Mesendoderm (in vitro differentiated cells): ENCODE results near the gene SHROOM3.

Experiments
- DNase-seq: peaks from one replicate; pipeline ENCODE4 v3.0.0; 2013
- H2AK5ac ChIP-seq: 2 replicates; pipeline ENCODE4 v1.6.1; 2013; ENCODE audit warnings: low read length, inconsistent platforms
- H2BK120ac ChIP-seq: 2 replicates; pipeline ENCODE4 v1.6.1; 2013; ENCODE audit warnings: low read depth, mild to moderate bottlenecking, low read length, moderate library complexity, mixed read lengths
- H2BK15ac ChIP-seq: replicated peaks from 2 replicates; pipeline ENCODE4 v1.6.1; 2013; ENCODE audit warnings: low read depth, mild to moderate bottlenecking, moderate library complexity
- H2BK5ac ChIP-seq: 2 replicates; pipeline ENCODE4 v1.6.1; 2013; ENCODE audit warnings: low read length, inconsistent platforms
- H3K18ac ChIP-seq: 2 replicates; pipeline ENCODE4 v1.6.1; 2013; ENCODE audit warnings: mild to moderate bottlenecking, low read length, mixed read lengths
- H3K23ac ChIP-seq: one replicate; pipeline ENCODE4 v1.6.1; 2013; ENCODE audit warnings: low read length
- H3K27ac ChIP-seq: 2 replicates; pipeline ENCODE4 v1.5.1; 2013; ENCODE audit warnings: low read depth, mild to moderate bottlenecking, inconsistent platforms, low read length, moderate library complexity
- H3K27me3 ChIP-seq: 2 replicates; pipeline ENCODE4 v1.6.1; 2013; ENCODE audit warnings: low read length, control low read depth, mild to moderate bottlenecking, inconsistent platforms; ENCODE audit not compliant: insufficient read depth, poor library complexity
- H3K36me3 ChIP-seq: 2 replicates; pipeline ENCODE4 v1.6.1; 2013; ENCODE audit warnings: low read length, inconsistent platforms; ENCODE audit not compliant: control insufficient read depth, insufficient read depth
- H3K4ac ChIP-seq: one replicate; pipeline ENCODE4 v1.6.1; 2013; ENCODE audit warnings: low read depth, mild to moderate bottlenecking, low read length, moderate library complexity
- H3K4me1 ChIP-seq: 2 replicates; pipeline ENCODE4 v1.6.1; 2013; ENCODE audit warnings: low read depth, low read length, inconsistent platforms; ENCODE audit not compliant: control insufficient read depth
- H3K4me2 ChIP-seq: 2 replicates; pipeline ENCODE4 v1.6.1; 2013; ENCODE audit warnings: low read length
- H3K4me3 ChIP-seq: 2 replicates; pipeline ENCODE4 v1.5.1; 2013; ENCODE audit warnings: mild to moderate bottlenecking, low read length
- H3K56ac ChIP-seq: one replicate; pipeline ENCODE4 v1.6.1; 2013; ENCODE audit warnings: low read length
- H3K79me1 ChIP-seq: 2 replicates; pipeline ENCODE4 v1.6.1; 2013; ENCODE audit warnings: low read length, inconsistent platforms
- H3K79me2 ChIP-seq: 2 replicates; pipeline ENCODE4 v1.6.1; 2013; ENCODE audit warnings: mild to moderate bottlenecking, low read length; ENCODE audit not compliant: control insufficient read depth, insufficient read depth
- H3K9ac ChIP-seq: 2 replicates; pipeline ENCODE4 v1.6.1; 2013; ENCODE audit warnings: low read length, inconsistent platforms
- H4K5ac ChIP-seq: one replicate; pipeline ENCODE4 v1.6.1; 2013; ENCODE audit warnings: low read length
- H4K8ac ChIP-seq: one replicate; pipeline ENCODE4 v1.6.1; 2013; ENCODE audit warnings: low read depth, mild to moderate bottlenecking, control low read depth, low read length, moderate library complexity
- WGBS: extraction: QIAGEN DNeasy Blood & Tissue Kit; methylation state at CpG from one replicate; pipeline ENCODE4 v1.1.7; 2013; ENCODE audit warnings: low lambda C conversion rate, missing lambda C conversion rate; ENCODE audit not compliant: insufficient coverage; ENCODE audit errors: extremely low coverage; 5-methylcytosine and 5-hydroxymethylcytosine counted together

The SHROOM3 gene

DNA sequence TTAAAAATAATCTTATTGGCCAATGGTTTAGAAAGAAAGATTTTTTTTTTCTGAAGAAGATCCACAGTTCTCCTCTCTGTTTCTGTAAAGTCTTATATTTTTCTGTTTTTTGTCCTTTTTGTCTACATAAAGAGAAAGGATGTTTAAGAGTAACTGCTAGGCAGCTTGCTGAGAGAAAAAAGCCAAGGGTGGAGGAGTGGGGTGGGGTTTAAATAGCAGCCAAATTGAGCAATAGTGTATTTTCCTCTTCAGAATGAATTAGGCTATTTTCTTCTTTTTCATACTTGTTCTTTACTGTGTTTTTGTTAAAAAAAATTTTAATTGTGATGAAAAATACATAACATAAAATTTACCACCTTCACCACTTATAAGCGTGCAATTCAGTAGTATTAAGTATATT is 238.3 kb downstream of the SHROOM3 start:
- H3K4me2 ChIP-seq: no peak overlapping the region
- DNase-seq: no peak

GRCh38 chr4:76674983-76675382 is 240.0 kb downstream of the SHROOM3 start:
- Histone ChIP-seq H3K4ac (no peak overlapping the region), H3K27ac (no peak overlapping the region)

More for the DNA sequence above, 238.3 kb downstream of the SHROOM3 start:
- Histone ChIP-seq H3K23ac (no peak overlapping the region), H3K4me3 (no peak overlapping the region), H2AK5ac (no peak overlapping the region), H4K5ac (no peak overlapping the region), H3K4ac (no peak overlapping the region), H3K9ac (no peak overlapping the region), H3K79me1 (no peaks in the 10 kb centered on the region), H2BK15ac (no peak overlapping the region), H2BK120ac (no peak overlapping the region), H3K18ac (no peak overlapping the region), H3K4me1 (no peaks in the 10 kb centered on the region), H4K8ac (no peak overlapping the region), H3K79me2 (no peaks in the 10 kb centered on the region), H3K27me3 (no peaks in the 10 kb centered on the region), H3K56ac (no peak overlapping the region), H2BK5ac (no peak overlapping the region), H3K27ac (no peak overlapping the region), H3K36me3 (no peaks in the 10 kb centered on the region)
- no CpG with 5 or more reads among the region's 1 CpG for WGBS

GRCh38 chr4:76677571-76678326 is 242.7 kb downstream of the SHROOM3 start:
- no CpG with 5 or more reads among the region's 7 CpGs for whole genome bisulfite sequencing

More at GRCh38 chr4:76674983-76675382, 240.0 kb downstream of the SHROOM3 start:
- Histone ChIP-seq H3K27me3 (no peaks in the 10 kb centered on the region), H2BK120ac (no peak overlapping the region), H3K36me3 (no peaks in the 10 kb centered on the region), H3K56ac (no peak overlapping the region), H4K8ac (no peak overlapping the region), H3K18ac (no peak overlapping the region), H2BK5ac (no peak overlapping the region), H3K4me2 (no peak overlapping the region), H3K79me2 (no peaks in the 10 kb centered on the region), H3K9ac (no peak overlapping the region), H2BK15ac (no peak overlapping the region), H4K5ac (no peak overlapping the region), H3K4me1 (no peaks in the 10 kb centered on the region), H3K4me3 (no peak overlapping the region), H2AK5ac (no peak overlapping the region), H3K79me1 (no peaks in the 10 kb centered on the region), H3K23ac (no peak overlapping the region)
- no CpG with 5 or more reads among the region's 3 CpGs for WGBS
- no peak for DNase-seq

DNA sequence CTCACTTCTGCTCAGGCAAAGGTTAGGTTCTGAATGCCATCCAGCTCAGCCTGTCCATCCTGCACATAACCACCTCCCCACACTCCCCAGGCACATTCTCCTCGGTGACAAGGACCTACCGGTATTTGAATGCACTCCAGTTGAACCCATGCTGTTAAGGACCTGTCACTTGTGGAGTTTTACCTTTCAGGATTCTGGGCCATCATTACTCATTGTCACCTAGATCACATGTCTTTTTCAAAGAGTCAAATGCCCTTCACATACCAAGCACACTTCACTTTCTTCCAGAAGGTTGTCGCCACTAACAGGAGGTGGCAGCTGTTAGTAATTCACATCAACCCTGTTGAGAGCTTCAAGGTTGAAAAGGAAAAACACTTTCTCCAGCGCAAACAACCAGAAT is 244.7 kb downstream of the SHROOM3 start:
- no peak overlapping the region for H4K8ac ChIP-seq
- no peak overlapping the region for H3K23ac ChIP-seq
- H3K18ac ChIP-seq: no peak overlapping the region
- no peak overlapping the region for H3K4me2 ChIP-seq
- no peak overlapping the region for H3K27ac ChIP-seq
- no peak overlapping the region for H3K4ac ChIP-seq
- H3K36me3 ChIP-seq: no peaks in the 10 kb centered on the region
- DNase-seq: peak; percentile 72
- H2BK15ac ChIP-seq: no peak overlapping the region
- no peak overlapping the region for H4K5ac ChIP-seq
- no peak overlapping the region for H3K56ac ChIP-seq
- no peaks in the 10 kb centered on the region for H3K79me2 ChIP-seq
- H3K4me3 ChIP-seq: no peak overlapping the region
- H2AK5ac ChIP-seq: no peak overlapping the region
- H3K9ac ChIP-seq: no peak overlapping the region
- no peaks in the 10 kb centered on the region for H3K4me1 ChIP-seq
- no peaks in the 10 kb centered on the region for H3K27me3 ChIP-seq
- no peaks in the 10 kb centered on the region for H3K79me1 ChIP-seq
- WGBS: no CpG with 5 or more reads among the region's 4 CpGs
- H2BK5ac ChIP-seq: no peak overlapping the region
- H2BK120ac ChIP-seq: no peak overlapping the region

More at GRCh38 chr4:76677571-76678326, 242.7 kb downstream of the SHROOM3 start:
- no peak overlapping the region for H3K4me2 ChIP-seq
- no peaks in the 10 kb centered on the region for H3K27me3 ChIP-seq
- no peaks in the 10 kb centered on the region for H3K79me2 ChIP-seq
- H3K27ac ChIP-seq: no peak overlapping the region
- no peak overlapping the region for H2BK5ac ChIP-seq
- no peak overlapping the region for H3K18ac ChIP-seq
- no peak overlapping the region for H3K56ac ChIP-seq
- no peak overlapping the region for H2AK5ac ChIP-seq
- no peak overlapping the region for H2BK120ac ChIP-seq
- no peak overlapping the region for H3K9ac ChIP-seq
- H4K5ac ChIP-seq: no peak overlapping the region
- H3K36me3 ChIP-seq: no peaks in the 10 kb centered on the region
- H3K79me1 ChIP-seq: no peaks in the 10 kb centered on the region
- H3K23ac ChIP-seq: no peak overlapping the region
- H3K4ac ChIP-seq: no peak overlapping the region
- H4K8ac ChIP-seq: no peak overlapping the region
- H3K4me3 ChIP-seq: no peak overlapping the region
- no peaks in the 10 kb centered on the region for H3K4me1 ChIP-seq
- DNase-seq: no peak
- no peak overlapping the region for H2BK15ac ChIP-seq

GRCh38 chr4:76680952-76681351 is 245.9 kb downstream of the SHROOM3 start:
- no peaks in the 10 kb centered on the region for H3K27me3 ChIP-seq

GRCh38 chr4:76681996-76682395 is 247.0 kb downstream of the SHROOM3 start:
- H3K27ac ChIP-seq: no peak overlapping the region
- H2BK120ac ChIP-seq: no peak overlapping the region
- no peak overlapping the region for H3K56ac ChIP-seq
- no peak overlapping the region for H3K18ac ChIP-seq
- H3K79me2 ChIP-seq: no peaks in the 10 kb centered on the region
- H4K5ac ChIP-seq: no peak overlapping the region
- H3K4me3 ChIP-seq: no peak overlapping the region
- no peak overlapping the region for H4K8ac ChIP-seq
- no peak overlapping the region for H2BK5ac ChIP-seq
- H3K4ac ChIP-seq: no peak overlapping the region
- no peaks in the 10 kb centered on the region for H3K36me3 ChIP-seq
- H3K23ac ChIP-seq: no peak overlapping the region
- no peak overlapping the region for H2BK15ac ChIP-seq
- H3K79me1 ChIP-seq: no peaks in the 10 kb centered on the region
- no peaks in the 10 kb centered on the region for H3K27me3 ChIP-seq
- H2AK5ac ChIP-seq: no peak overlapping the region
- H3K9ac ChIP-seq: no peak overlapping the region
- H3K4me2 ChIP-seq: no peak overlapping the region
- no CpG with 5 or more reads among the region's 1 CpG for WGBS
- no peak for DNase-seq
- H3K4me1 ChIP-seq: no peaks in the 10 kb centered on the region

More at GRCh38 chr4:76680952-76681351, 245.9 kb downstream of the SHROOM3 start:
- no peak overlapping the region for H3K4me2 ChIP-seq
- H3K27ac ChIP-seq: no peak overlapping the region
- no peak overlapping the region for H2AK5ac ChIP-seq
- H3K23ac ChIP-seq: no peak overlapping the region
- no peaks in the 10 kb centered on the region for H3K79me1 ChIP-seq
- H2BK15ac ChIP-seq: no peak overlapping the region
- H4K8ac ChIP-seq: no peak overlapping the region
- no peaks in the 10 kb centered on the region for H3K79me2 ChIP-seq
- H4K5ac ChIP-seq: no peak overlapping the region
- no peak overlapping the region for H2BK120ac ChIP-seq
- peak; percentile 23 for DNase-seq
- no peak overlapping the region for H3K4ac ChIP-seq
- H3K4me3 ChIP-seq: no peak overlapping the region
- H3K56ac ChIP-seq: no peak overlapping the region
- H3K18ac ChIP-seq: no peak overlapping the region
- no peak overlapping the region for H3K9ac ChIP-seq
- H3K36me3 ChIP-seq: no peaks in the 10 kb centered on the region
- no peak overlapping the region for H2BK5ac ChIP-seq
- no peaks in the 10 kb centered on the region for H3K4me1 ChIP-seq
